ENCODE measurements around the gene MTMR10.

DNA sequence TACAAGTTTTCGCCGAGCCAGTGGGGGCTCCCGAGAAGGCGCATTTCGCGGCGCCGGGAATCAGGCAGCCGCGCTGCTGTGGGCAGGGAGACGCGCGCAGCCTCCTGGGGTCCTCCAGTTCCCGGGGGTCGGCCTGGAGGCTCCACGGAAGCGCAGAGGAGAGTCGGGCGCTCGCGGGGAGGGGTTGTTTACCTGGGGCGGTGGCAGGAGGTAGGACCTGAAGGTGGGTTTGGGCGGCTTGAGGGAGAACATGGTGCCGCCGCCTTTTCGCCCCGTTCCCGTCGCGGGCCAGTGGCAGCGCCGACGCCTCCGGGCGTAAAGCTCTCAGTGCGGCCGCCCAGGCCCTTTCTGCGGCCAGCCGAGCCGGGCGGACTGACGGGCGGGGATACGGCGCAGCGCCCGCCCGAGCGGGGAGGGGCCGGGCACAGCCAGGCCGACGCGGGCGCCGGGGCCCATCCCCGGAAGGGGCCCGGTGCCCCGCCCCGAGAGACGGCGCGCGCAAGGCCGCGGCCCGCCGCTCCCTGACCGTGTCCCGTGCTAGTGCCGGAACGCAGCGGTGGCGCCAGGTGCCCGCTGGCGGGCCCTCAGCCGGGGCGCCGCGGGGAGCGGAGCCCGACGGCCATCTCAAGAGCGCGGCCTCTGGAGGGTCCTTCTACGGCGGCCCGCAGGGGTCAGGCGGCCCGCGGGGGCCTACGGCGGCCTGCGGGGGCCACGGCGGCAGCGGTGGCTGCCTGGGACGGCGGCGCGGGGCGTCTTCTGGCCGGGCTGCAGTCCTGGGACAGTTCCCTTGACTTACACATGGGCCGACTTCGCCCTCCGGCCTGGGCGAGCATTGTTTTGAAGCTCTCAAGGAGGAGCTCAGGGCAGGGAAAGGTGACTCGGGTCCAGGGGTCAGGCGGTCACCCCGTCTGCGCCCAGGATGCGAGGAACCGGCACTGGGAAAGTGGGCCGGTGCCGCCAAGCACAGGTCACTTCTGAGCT lies at the start of gene MTMR10:
- TF ChIP-seq, protein P1, sequence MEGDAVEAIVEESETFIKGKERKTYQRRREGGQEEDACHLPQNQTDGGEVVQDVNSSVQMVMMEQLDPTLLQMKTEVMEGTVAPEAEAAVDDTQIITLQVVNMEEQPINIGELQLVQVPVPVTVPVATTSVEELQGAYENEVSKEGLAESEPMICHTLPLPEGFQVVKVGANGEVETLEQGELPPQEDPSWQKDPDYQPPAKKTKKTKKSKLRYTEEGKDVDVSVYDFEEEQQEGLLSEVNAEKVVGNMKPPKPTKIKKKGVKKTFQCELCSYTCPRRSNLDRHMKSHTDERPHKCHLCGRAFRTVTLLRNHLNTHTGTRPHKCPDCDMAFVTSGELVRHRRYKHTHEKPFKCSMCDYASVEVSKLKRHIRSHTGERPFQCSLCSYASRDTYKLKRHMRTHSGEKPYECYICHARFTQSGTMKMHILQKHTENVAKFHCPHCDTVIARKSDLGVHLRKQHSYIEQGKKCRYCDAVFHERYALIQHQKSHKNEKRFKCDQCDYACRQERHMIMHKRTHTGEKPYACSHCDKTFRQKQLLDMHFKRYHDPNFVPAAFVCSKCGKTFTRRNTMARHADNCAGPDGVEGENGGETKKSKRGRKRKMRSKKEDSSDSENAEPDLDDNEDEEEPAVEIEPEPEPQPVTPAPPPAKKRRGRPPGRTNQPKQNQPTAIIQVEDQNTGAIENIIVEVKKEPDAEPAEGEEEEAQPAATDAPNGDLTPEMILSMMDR (IDR thresholded peaks at IDR 0.05; ENCODE audit: low read length), result no peak
- TF ChIP-seq EZH2 (optimal IDR thresholded peaks at IDR 0.05; ENCODE audit: low read depth, low read length) (no peak), EZH2phosphoT487 (IDR thresholded peaks at IDR 0.05; ENCODE audit: low read length) (no peak)
